ENCODE results near the gene CMIP.
A peak's percentile ranks its signal among the peaks of the same experiment; 100 is the strongest.

The CMIP gene

DNA sequence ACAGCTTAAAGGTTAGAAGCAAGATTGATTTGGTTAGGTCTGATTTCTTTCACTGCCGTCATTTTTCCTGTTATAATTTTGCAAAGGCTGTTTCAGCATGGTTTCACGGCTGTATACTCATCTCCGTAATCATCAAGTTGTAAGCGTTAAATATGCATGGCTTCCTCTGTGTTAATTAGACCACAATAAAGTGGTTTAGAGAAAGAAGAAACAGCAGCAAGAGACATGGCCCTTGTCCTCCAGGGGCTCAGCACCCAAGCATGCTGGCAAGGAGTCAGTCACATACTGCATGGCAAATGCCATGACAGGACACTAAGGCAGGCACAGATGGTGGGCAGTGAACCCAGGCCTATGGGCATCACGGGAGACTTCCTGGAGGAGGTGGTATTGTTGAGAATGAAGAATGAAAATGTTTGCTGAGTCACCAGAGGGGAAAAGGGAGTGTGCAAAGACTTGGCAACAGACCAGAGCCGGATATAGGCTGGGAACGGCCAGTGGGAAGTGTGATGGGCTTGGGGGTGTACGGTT, 273.1 kb downstream of the CMIP start:
- H3K36me3 ChIP-seq (ENCODE audit: insufficient read depth, low read depth, low read length) = no peaks in the 10 kb centered on the region
- H3K9ac ChIP-seq (ENCODE audit: low read depth, low read length) = no peak overlapping the region
- no peak overlapping the region for H3K27ac ChIP-seq (ENCODE audit: low read length)
- H3K4me1 ChIP-seq (ENCODE audit: insufficient read depth, low read length) = peaks cover 14% of the 10 kb centered on the region; the same call in 1 of the 2 replicates
- H3K4me3 ChIP-seq (ENCODE audit: low read length) = no peak overlapping the region
- peaks cover 3% of the 10 kb centered on the region; the same call in 1 of the 2 replicates for H3K9me3 ChIP-seq (ENCODE audit: insufficient read depth, low read depth, low read length)
- no peaks in the 10 kb centered on the region for H3K27me3 ChIP-seq (ENCODE audit: insufficient read depth, low read length)

DNA sequence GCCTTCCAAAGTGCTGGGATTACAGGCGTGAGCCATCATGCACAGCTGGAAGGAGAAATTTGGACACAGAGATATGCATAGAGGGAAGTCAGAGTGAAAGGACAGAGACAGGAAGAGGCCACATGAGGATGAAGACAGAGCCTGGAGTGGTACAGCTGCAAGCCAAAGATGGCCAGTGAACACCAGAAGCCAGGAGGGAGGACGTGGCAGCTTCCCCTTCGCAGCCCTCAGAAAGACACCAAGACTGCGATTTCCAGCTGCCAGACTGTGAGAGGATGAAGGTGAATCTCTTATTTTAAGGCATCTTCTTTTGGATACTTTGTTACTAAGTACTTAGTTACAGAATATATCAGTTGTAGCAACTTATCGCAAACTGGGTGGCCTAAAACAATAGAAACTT, 274.0 kb downstream of the CMIP start:
- peaks cover 3% of the 10 kb centered on the region; the same call in 1 of the 2 replicates for H3K9me3 ChIP-seq (ENCODE audit: insufficient read depth, low read depth, low read length)
- no peaks in the 10 kb centered on the region for H3K36me3 ChIP-seq (ENCODE audit: insufficient read depth, low read depth, low read length)
- H3K4me1 ChIP-seq (ENCODE audit: insufficient read depth, low read length) = peaks cover 14% of the 10 kb centered on the region; the same call in 1 of the 2 replicates
- no peaks in the 10 kb centered on the region for H3K27me3 ChIP-seq (ENCODE audit: insufficient read depth, low read length)
- no peak overlapping the region for H3K9ac ChIP-seq (ENCODE audit: low read depth, low read length)
- no peak overlapping the region for H3K27ac ChIP-seq (ENCODE audit: low read length)
- no peak overlapping the region for H3K4me3 ChIP-seq (ENCODE audit: low read length)

GRCh38 chr16:81719993-81720392, 275.4 kb downstream of the CMIP start:
- H3K4me1 ChIP-seq (ENCODE audit: insufficient read depth, low read length) = peaks cover 11% of the 10 kb centered on the region; the same call in 1 of the 2 replicates
- no peaks in the 10 kb centered on the region for H3K36me3 ChIP-seq (ENCODE audit: insufficient read depth, low read depth, low read length)
- H3K27me3 ChIP-seq (ENCODE audit: insufficient read depth, low read length) = no peaks in the 10 kb centered on the region
- no peak overlapping the region for H3K9ac ChIP-seq (ENCODE audit: low read depth, low read length)
- peaks cover 3% of the 10 kb centered on the region; the same call in 1 of the 2 replicates for H3K9me3 ChIP-seq (ENCODE audit: insufficient read depth, low read depth, low read length)
- H3K4me3 ChIP-seq (ENCODE audit: low read length) = no peak overlapping the region
- no peak overlapping the region for H3K27ac ChIP-seq (ENCODE audit: low read length)

- no peaks in the 10 kb centered on the region for H3K27me3 ChIP-seq (ENCODE audit: insufficient read depth, low read length)
- H3K4me1 ChIP-seq (ENCODE audit: insufficient read depth, low read length) = peaks cover 6% of the 10 kb centered on the region; the same call in 1 of the 2 replicates
- no peak overlapping the region for H3K9ac ChIP-seq (ENCODE audit: low read depth, low read length)
- H3K36me3 ChIP-seq (ENCODE audit: insufficient read depth, low read depth, low read length) = no peaks in the 10 kb centered on the region
- H3K9me3 ChIP-seq (ENCODE audit: insufficient read depth, low read depth, low read length) = peaks cover 3% of the 10 kb centered on the region; the same call in 1 of the 2 replicates
- no peak overlapping the region for H3K4me3 ChIP-seq (ENCODE audit: low read length)
- no peak overlapping the region for H3K27ac ChIP-seq (ENCODE audit: low read length)
Measured at GRCh38 chr16:81720973-81721906, 276.6 kb downstream of the CMIP start.

DNA sequence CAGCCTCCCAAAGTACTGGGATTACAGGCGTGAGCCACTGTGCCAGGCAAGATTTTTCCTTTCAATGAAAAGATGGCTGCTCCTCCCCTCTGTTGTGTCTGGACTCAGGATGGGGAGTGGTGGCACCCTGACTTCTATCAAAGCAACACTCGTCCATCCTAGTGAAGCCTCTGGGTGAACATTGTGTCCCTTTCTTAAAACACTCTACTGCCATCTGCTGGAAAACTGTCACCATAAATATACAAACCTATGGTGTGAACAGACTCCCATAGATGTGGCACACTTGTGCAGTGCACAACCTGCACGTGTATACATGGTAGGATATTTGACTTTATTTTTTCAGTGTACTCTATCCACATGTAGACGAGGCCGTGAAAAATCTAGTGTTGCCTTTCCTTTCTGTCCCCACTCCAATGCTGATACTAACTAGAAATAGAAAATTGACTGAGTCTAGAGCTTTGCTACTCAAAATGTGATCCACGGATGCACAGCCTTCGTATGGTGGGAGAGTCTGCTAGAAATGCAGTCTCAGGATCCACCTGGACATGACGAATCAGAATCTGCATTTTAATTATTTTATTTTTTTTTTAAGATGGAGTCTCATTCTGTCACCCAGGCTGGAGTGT, 278.6 kb downstream of the CMIP start:
- Histone ChIP-seq H3K27ac (ENCODE audit: low read length) (no peak overlapping the region), H3K36me3 (ENCODE audit: insufficient read depth, low read depth, low read length) (no peaks in the 10 kb centered on the region), H3K4me1 (ENCODE audit: insufficient read depth, low read length) (no peaks in the 10 kb centered on the region), H3K9me3 (ENCODE audit: insufficient read depth, low read depth, low read length) (peaks cover 3% of the 10 kb centered on the region; the same call in 1 of the 2 replicates), H3K27me3 (ENCODE audit: insufficient read depth, low read length) (no peaks in the 10 kb centered on the region), H3K4me3 (ENCODE audit: low read length) (no peak overlapping the region), H3K9ac (ENCODE audit: low read depth, low read length) (no peak overlapping the region)

GRCh38 chr16:81728435-81728834, 283.8 kb downstream of the CMIP start:
- no peak overlapping the region for H3K27ac ChIP-seq (ENCODE audit: low read length)
- H3K4me3 ChIP-seq (ENCODE audit: low read length) = no peak overlapping the region
- peak overlapping the region; percentile 60; the same call in 1 of the 2 replicates for H3K9ac ChIP-seq (ENCODE audit: low read depth, low read length)
- H3K27me3 ChIP-seq (ENCODE audit: insufficient read depth, low read length) = no peaks in the 10 kb centered on the region
- no peaks in the 10 kb centered on the region for H3K36me3 ChIP-seq (ENCODE audit: insufficient read depth, low read depth, low read length)
- no peaks in the 10 kb centered on the region; the same call in 1 of the 2 replicates for H3K4me1 ChIP-seq (ENCODE audit: insufficient read depth, low read length)
- H3K9me3 ChIP-seq (ENCODE audit: insufficient read depth, low read depth, low read length) = no peaks in the 10 kb centered on the region

GRCh38 chr16:81729451-81729850, 284.8 kb downstream of the CMIP start:
- Histone ChIP-seq H3K4me1 (ENCODE audit: insufficient read depth, low read length) (no peaks in the 10 kb centered on the region; the same call in 1 of the 2 replicates), H3K27me3 (ENCODE audit: insufficient read depth, low read length) (no peaks in the 10 kb centered on the region), H3K4me3 (ENCODE audit: low read length) (no peak overlapping the region), H3K36me3 (ENCODE audit: insufficient read depth, low read depth, low read length) (no peaks in the 10 kb centered on the region), H3K27ac (ENCODE audit: low read length) (no peak overlapping the region), H3K9ac (ENCODE audit: low read depth, low read length) (peak overlapping the region; percentile 60; the same call in 1 of the 2 replicates), H3K9me3 (ENCODE audit: insufficient read depth, low read depth, low read length) (no peaks in the 10 kb centered on the region)

- peak overlapping the region; percentile 41 for H3K27ac ChIP-seq (ENCODE audit: low read length)
- H3K9ac ChIP-seq (ENCODE audit: low read depth, low read length) = peak overlapping the region; percentile 71; the same call in 1 of the 2 replicates
- H3K4me3 ChIP-seq (ENCODE audit: low read length) = peak overlapping the region; percentile 55; the same call in 1 of the 2 replicates
Measured at GRCh38 chr16:81730090-81731051, 285.8 kb downstream of the CMIP start.

DNA sequence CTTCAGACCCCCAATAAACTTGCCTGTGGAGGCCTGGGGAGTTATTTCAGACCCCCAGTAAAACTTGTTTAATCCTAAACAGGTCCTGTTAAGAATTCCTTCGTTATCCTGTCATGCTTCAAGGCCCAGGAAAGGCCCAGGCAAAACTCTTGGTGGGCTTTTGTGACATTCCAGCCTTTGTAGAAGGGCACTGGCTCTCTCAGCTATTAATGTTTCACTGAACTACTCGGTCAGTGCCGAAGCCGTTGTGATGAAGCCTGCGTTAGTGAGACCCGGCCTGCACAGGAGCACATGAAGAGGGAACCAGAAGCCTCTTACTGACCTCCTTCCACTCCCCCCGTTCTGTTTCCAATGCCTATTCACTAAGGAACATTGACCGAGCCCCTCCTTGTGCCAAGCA, 287.0 kb downstream of the CMIP start:
- Histone ChIP-seq H3K36me3 (ENCODE audit: insufficient read depth, low read depth, low read length) (no peaks in the 10 kb centered on the region), H3K4me1 (ENCODE audit: insufficient read depth, low read length) (no peaks in the 10 kb centered on the region; the same call in 1 of the 2 replicates), H3K27ac (ENCODE audit: low read length) (no peak overlapping the region), H3K9me3 (ENCODE audit: insufficient read depth, low read depth, low read length) (no peaks in the 10 kb centered on the region), H3K9ac (ENCODE audit: low read depth, low read length) (no peak overlapping the region), H3K4me3 (ENCODE audit: low read length) (no peak overlapping the region), H3K27me3 (ENCODE audit: insufficient read depth, low read length) (no peaks in the 10 kb centered on the region)

More at GRCh38 chr16:81730090-81731051, 285.8 kb downstream of the CMIP start:
- H3K36me3 ChIP-seq (ENCODE audit: insufficient read depth, low read depth, low read length) = no peaks in the 10 kb centered on the region
- no peaks in the 10 kb centered on the region for H3K27me3 ChIP-seq (ENCODE audit: insufficient read depth, low read length)
- no peaks in the 10 kb centered on the region; the same call in 1 of the 2 replicates for H3K4me1 ChIP-seq (ENCODE audit: insufficient read depth, low read length)
- no peaks in the 10 kb centered on the region for H3K9me3 ChIP-seq (ENCODE audit: insufficient read depth, low read depth, low read length)

DNA sequence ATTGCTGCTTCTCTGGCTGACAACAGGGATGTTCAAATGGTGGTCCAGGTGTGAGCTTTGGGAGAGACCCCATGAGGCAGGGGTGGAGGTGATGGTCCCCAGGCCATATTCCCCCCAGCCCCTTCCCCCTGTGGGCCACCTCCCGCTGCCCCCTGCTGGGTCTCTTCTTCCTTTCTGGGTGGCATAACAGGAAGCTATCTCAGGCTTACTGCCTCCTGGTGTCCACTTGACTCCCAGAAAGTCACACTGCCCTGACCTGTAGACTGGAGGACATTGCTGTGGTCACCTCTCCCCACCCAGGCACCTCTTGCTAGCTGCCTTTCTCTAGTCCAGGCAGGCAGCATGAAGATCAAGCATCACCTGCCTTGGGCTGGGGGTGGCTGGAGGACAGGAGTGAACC, 288.1 kb downstream of the CMIP start:
- Histone ChIP-seq H3K9me3 (ENCODE audit: insufficient read depth, low read depth, low read length) (no peaks in the 10 kb centered on the region), H3K9ac (ENCODE audit: low read depth, low read length) (no peak overlapping the region), H3K36me3 (ENCODE audit: insufficient read depth, low read depth, low read length) (no peaks in the 10 kb centered on the region), H3K4me3 (ENCODE audit: low read length) (no peak overlapping the region), H3K4me1 (ENCODE audit: insufficient read depth, low read length) (no peaks in the 10 kb centered on the region; the same call in 1 of the 2 replicates), H3K27ac (ENCODE audit: low read length) (no peak overlapping the region), H3K27me3 (ENCODE audit: insufficient read depth, low read length) (no peaks in the 10 kb centered on the region)
